Kidney capillary endothelial cell (primary cell): Measurements from ENCODE around the gene CRB3.
"Not testable (repeated sequence)": the region's sequence is repeated elsewhere in the genome, so short reads cannot be mapped to it uniquely, and the experiment has no call there.

Experiments used
- DNase-seq: peaks from one replicate; pipeline ENCODE4 v3.0.0-alpha.2; 2018; ENCODE audit warnings: low spot score

The CRB3 gene

DNA sequence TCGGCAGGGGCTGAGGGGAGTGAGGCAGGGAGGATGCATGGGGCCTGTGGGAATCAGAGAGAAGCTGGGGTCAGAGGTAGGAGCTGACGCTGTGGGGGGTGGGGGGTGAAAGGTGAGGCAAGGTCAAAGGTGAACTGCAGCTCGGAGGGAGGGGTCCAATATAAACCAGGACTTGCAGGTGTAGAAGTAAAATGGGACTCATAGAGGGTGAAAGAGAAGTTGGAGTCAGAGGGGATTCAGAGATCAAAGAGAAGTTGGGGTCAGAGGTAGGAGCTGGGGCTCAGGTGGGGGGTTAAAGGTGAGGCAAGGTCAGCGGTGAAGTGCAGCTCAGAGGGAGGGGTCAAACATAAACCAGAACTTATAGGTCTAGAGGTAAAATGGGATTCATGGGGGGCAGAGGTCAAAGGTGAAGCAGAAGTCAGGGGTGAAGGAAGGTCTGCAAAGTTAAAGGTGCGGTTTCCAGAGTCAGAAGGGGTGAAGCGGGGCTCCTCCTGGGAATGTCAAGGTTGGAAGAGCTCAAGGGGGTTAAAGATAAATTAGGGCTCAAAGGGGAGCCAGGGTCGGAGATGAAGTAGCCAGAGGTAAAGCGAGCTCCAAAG, 30.5 kb downstream of the CRB3 start:
- no peak for DNase-seq

DNA sequence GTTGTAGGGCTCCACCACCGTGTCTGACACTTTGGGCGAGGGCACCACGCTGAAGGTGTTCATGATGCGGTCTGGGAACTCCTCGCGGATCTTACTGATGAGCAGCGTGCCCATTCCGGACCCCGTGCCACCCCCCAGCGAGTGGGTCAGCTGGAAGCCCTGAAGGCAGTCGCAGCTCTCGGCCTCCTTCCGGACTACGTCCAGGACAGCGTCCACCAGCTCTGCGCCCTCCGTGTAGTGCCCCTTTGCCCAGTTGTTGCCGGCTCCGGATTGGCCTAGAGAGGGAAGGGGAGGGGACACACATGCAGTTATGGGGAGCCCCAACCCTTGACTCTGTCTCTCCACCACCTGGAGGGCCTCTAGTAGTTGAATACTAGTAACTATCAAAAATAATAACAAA, 31.9 kb downstream of the CRB3 start:
- DNase-seq = no peak

DNA sequence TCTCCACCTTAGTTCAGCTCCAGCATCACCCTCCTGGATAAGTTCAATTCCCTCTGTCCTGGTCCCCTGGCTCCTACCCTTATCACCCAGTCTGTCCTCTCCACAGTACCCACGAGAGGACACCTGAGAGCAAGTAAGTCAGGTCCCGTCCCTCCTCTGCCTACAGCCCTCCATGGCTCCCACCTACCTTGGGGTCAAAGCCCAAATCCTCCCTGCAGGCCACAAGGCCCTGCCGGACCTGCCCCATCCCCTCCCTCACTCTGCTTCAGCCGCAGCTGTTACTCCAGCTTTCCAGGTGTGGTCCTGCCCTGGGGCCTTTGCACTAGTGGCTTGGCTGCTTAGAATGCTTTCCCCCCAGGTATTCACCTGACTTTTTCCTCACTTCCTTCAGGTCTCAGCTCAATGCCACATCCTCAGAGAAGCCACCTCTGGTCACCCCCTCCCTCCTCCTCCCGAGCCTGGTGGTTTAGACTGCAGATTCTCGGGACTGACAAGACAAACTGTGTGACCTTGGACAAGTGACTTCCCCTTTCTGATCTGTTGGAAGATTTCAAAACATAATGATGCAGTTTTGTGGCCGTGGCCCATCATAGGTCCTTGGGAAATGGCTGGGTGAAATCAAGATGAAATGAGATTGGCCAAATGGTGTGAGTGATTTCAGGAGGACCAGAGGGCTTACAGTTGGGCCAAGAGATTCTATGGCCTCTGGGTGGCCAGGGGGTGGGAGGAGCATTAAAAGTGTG, 34.4 kb downstream of the CRB3 start:
- DNase-seq = no peak

DNA sequence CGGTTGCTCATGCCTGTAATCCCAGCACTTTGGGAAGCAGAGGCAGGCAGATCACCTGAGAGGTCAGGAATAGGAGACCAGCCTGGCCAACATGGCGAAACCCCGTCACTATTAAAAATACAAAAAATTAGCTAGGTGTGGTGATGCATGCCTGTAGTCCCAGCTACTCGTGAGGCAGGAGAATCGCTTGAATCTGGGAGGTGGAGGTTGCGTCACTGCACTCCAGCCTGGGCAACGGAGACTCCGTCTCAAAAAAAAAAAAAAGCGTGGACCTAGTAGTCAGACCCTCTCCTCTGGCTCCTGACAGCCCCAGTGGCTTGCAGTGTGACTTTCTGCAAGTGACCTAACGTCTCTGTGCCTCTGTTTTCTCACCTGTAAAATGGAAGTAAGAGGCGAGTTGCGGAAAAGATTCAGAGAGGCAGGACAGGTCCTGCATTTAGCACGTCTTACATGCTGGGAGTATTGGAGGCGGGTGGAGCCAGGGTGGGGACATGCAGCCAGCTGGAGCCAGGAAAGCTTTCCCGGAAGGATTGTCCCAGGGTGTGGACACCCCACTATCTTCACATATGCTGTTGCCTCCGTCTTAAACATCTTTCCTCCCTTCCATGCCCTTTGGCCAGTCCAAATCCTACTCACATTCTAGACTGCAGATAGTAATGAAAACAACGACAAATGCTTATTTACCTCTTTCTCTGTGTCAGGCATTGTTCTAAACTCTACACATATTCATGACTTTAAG, 35.1 kb downstream of the CRB3 start:
- no peak for DNase-seq

DNA sequence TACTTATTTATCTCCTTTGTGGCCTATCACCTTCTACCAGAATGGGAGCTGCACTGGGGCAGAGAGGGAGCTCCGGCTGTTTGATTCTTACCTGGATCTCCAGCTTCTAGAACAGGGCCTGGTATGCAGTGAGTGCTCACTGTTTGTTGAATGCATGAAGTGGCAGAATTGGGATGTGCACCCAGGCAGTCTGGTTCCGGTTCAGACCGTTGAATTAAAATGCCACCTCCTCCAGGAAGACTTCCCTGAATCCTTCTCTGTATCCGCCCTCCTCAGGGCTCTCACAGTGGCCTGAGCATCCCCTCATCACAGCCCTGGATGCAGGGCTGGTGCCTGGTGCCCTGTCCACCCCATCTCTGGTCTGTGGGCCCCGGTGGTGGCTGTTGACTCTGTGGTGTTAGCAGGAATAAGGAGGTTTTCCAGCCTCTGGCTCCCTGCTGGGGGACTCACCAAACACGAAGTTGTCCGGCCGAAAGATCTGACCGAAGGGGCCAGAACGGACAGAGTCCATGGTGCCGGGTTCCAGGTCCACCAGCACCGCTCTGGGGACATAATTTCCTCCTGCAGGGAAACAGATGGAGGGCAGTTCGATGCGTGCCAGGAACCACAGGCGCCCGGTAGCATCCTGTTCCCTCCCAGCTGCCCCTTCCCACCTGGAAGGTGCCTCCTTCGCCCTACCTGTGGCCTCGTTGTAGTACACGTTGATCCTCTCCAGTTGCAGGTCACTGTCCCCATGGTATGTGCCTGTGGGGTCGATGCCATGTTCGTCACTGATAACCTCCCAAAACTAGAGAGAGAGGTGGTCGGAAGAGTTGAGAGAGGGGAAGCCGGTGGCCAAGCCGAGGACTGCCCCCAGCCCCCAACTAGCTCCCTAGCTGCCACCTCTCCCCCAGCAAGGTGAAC, 37.0 kb downstream of the CRB3 start:
- DNase-seq = no peak

DNA sequence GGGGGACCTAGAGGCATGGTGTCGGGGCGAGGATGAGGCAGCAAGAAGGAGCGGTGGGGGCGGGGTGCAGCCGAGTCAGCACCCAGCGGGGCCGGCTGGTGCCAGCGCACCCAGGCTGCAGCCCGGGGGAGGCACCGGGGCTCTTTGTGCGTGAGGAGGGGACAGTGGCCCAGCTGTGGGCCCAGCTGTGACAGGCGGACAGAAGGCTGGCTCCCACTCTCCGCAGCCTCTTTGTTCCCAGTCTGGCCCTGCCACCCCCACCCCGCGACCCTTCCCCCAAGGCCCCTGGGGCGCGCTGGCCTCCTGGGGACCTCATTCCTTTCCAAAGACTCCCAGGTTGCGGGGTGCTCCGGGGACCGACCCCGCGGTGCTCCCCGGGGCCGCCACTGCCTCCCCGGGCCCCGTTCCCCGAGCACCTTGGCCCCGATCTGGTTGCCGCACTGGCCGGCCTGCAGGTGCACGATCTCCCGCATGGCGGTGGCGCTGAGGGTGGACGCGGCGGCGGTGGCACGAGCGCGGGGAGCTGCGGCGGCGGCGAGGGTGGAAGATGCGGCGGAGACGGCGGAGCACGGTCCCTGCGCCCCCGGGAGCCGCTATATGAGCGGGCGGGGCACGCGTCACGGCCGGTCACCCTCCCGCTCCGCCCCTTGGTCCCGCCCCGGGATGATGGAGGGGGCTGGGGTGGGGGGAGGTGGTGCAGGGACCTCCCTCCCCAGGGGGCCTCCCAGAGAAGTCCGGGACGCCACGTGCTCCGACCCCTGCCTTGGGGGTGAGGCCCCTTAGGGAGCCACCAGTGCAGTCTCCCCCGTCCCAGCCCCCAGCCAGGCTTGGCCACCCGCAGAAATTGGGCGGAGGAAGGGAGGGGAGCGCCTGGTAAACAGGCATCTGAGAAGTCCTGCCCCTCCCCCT, 37.9 kb downstream of the CRB3 start, which contains the start of gene TUBB4A:
TSS of gene TUBB4A (minus strand) at position 570 of the 909 bp plus-strand sequence. CDS start at position 473, 97 bp downstream.
- no peak for DNase-seq

DNA sequence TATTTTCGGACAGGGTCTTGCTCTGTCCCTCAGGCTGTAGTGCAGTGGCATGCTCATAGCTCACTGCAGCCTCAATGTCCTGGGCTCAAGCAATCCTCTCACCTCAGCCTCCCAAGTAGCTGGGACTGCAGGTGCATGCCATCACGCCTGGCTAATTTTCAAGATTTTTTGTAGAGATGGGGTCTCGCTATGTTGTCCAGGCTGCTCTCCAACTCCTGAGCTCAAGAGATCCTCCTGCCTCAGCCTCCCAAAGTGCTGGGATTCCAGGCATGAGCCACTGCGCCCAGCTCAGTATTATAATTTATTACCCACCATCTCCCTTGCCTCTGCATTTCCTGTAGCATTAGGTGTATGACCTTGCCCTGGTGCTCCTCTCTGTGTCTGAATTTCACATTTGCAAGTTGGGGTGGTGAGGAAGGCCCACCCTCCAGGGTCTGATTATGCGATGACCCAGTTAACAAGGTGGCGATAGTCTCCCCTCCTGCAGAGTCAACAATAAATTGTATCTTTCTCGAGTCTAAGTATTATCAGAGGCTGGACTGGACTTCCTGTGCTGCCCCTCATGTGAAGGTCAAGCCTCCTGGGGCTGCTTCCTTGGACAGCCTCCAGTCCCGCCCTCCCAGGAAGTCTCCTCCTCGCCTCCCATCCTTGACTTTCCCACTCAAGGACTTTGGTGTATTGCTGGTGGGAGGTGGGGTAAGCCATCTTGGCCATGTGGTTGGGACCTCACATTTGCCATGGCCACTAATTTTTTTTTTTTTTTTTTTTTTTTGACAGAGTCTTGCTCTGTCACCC, 39.5 kb downstream of the CRB3 start:
- DNase-seq = no peak

DNA sequence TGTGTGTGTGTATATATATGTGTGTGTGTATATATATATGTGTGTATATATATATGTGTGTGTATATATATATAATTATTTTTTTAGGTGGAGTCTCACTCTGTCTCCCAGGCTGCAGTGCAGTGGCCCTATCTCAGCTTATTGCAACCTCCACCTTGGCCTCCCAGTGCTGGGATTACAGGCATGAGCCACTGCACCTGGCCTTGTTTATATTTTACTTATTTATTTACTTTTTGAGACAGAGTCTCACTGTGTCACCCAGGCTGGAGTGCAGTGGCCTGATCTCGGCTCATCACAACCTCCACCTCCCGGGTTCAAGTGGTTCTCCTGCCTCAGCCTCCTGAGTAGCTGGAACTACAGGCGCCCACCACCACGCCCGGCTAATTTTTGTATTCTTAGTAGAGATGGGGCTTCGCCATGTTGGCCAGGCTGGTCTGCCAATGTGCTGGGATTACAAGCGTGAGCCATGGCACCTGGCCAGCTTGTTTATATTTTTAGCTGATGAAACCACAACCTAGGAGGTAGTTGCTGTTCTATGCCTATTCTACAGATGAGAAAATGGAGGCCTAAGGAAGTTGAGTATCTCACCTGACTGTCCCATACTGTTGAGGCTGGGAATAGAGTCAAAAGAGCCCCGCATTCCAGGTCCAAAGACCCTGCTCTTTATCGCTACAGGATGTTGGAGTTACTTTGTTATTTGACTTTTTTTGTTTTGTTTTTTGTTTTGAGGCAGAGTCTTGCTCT, 44.1 kb downstream of the CRB3 start:
- not testable (repeated sequence) for DNase-seq

DNA sequence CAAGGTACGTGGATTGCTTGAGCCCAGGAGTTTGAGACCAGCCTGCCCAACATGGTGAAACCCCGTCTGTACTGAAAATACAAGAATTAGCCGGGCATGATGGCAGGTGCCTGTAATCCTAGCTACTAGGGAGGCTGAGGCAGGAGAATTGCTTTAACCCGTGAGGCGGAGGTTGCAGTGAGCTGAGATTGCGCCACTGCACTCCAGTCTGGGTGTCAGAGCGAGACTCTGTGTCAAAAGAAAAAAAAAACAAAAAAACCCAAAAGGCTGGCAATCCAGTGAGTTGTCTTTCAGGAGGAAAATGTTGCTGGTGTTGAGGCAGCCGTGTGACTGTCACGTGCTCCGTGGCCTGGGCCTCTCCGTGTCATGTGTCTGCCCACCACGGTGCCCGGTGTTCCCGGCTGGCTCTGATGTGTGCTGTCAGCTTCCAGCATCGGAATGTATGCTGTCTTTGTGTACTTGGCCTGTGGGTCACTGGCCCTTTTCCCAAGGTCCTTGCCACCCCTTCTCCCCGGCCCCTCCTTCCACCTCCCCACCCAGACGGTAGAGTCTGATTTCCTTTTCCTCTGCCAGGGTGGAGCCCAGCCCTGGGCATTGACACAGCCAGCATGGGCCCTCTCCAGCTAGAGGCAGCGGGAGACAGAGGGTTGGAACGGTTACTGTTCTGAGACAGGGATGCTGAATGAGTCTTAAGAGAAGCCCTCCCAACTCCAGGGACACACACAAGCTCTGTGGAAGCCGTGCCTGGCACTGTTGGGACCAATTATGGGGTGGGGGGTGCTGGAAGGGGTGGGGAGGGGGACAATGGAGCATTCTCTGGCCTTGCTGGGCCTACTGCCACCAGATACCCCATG, 45.3 kb downstream of the CRB3 start:
- DNase-seq = no peak

DNA sequence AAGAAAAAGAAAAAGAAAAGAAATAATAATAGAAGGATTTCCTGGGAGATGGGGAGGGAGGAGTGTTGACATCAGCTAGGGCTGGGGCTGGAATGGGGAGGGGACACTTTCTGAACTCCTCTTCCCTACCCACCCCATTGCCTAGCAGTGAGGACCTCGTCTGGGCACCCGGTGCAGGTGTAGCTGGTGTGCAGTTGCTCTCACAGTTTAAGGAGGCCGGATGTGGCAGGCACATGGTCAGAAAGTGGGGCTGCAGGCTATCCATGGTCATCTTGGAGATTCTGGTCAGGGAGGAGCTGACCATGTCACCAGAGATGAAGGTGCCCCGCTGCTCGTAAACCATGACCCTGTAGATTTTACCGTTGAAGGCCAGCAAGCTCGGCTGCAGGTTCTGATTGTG, 46.5 kb downstream of the CRB3 start:
- no peak for DNase-seq

DNA sequence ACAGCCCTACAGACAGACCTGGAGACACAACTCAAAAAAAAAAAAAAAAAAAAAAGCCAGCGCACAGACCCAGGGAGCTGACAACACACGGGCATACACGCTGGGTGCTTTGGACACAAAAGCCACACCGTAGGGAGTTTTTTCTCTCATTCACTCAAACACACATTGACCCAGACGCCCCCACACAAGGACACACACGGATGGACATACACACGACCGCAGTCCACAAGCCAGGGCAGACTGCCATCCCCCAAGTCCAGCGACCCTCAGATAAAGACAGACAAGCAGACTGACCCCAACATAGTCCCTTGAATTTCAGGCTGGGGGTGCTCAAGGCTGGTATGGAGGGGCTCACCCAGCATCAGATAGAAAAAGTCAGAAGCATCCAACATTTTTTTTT, 50.0 kb downstream of the CRB3 start:
- no peak for DNase-seq

DNA sequence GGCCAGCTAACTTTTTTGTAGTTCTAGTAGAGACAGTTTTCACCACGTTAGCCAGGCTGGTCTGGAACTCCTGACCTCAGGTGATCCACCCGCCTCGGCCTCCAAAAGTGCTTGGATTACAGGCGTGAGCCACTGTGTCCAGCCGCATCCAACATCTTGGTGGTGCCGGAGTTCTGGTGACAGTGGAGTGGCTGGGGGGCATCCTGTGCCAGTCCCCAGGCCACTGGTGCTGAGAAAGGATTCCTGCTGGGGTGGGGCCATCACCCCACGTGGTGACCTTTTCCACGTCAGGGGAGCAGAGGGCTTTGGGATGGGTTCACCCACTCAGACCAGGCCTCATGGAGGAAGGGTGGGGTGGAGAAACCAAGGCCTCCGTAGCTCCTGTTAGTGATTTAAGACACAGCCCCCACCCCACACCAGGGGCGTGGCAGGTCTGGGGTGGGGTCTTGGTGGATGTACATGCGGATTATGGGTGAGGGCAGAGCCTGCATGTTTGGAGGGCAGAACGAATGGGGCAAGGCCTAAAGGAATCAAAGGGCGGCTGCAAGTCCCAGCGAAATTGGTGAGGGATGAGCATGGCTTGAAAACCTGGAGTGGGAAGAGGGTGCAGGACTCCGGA, 51.0 kb downstream of the CRB3 start:
- no peak for DNase-seq

DNA sequence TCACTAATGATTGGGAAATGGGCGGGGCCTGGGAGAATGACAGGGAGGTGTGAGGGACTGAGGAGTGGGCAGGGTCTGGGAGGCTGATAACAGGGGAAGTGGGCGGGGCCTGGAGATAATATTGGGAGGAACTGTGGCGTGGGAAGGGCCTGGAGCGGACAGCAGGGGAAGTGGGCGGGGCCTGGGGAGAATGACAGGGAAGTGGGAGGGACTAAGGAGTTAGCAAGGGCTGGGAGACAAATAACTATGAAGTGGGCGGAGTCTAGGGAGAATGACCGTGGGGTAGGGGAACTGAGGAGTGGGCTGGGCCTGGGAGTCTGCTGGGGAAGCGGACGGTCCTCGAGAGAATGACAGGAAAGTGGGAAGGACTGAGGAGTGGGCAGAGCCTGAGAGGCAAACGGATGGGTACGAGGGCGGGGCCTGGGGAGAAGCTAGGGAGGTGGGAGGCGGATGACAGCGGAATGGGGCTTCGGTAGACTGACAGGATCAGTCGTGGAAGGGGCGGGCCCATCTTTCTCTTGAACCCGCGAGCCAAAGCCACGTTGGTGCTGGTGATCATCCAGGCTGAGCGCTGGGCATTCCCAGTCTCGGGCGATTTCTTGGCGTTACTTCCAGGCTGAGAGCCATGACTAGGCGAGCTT, 52.1 kb downstream of the CRB3 start:
- DNase-seq = peak; percentile 89
